IPS-18c (cell line): ENCODE data around the gene RAI1.

Experiments
- H3K4me3 ChIP-seq: 2 replicates; pipeline ENCODE4 v1.7.0; 2013; ENCODE audit warnings: low read depth, mild to moderate bottlenecking, low read length, moderate library complexity; ENCODE audit not compliant: insufficient read depth
- H3K9me3 ChIP-seq: one replicate; pipeline ENCODE4 v1.6.1; 2013; ENCODE audit warnings: mild to moderate bottlenecking, low read length, moderate library complexity; ENCODE audit not compliant: control insufficient read depth, insufficient read depth

The RAI1 gene

GRCh38 chr17:17761894-17762743 is 80.9 kb downstream of the RAI1 start:
- H3K9me3 ChIP-seq, result no peaks in the 10 kb centered on the region
- no peak overlapping the region for H3K4me3 ChIP-seq

GRCh38 chr17:17762744-17763105 is 81.5 kb downstream of the RAI1 start:
- H3K9me3 ChIP-seq, result no peaks in the 10 kb centered on the region
- H3K4me3 ChIP-seq, result no peak overlapping the region

GRCh38 chr17:17763136-17763535 is 81.9 kb downstream of the RAI1 start:
- no peak overlapping the region for H3K4me3 ChIP-seq
- no peaks in the 10 kb centered on the region for H3K9me3 ChIP-seq

- Histone ChIP-seq H3K9me3 (no peaks in the 10 kb centered on the region), H3K4me3 (no peak overlapping the region)
These were observed 82.5 kb downstream of the RAI1 start for GRCh38 chr17:17763734-17764133.

- Histone ChIP-seq H3K9me3 (no peaks in the 10 kb centered on the region), H3K4me3 (no peak overlapping the region)
These were observed 84.3 kb downstream of the RAI1 start for GRCh38 chr17:17765359-17766076.

GRCh38 chr17:17766077-17766743 is 85.0 kb downstream of the RAI1 start:
- Histone ChIP-seq H3K4me3 (no peak overlapping the region), H3K9me3 (no peaks in the 10 kb centered on the region)

GRCh38 chr17:17766744-17767120 is 85.5 kb downstream of the RAI1 start:
- Histone ChIP-seq H3K4me3 (no peak overlapping the region), H3K9me3 (no peaks in the 10 kb centered on the region)

GRCh38 chr17:17767154-17767869 is 86.1 kb downstream of the RAI1 start:
- no peaks in the 10 kb centered on the region for H3K9me3 ChIP-seq
- no peak overlapping the region for H3K4me3 ChIP-seq

GRCh38 chr17:17767887-17768418 is 86.7 kb downstream of the RAI1 start:
- Histone ChIP-seq H3K4me3 (no peak overlapping the region), H3K9me3 (no peaks in the 10 kb centered on the region)

GRCh38 chr17:17768424-17769088 is 87.3 kb downstream of the RAI1 start:
- H3K4me3 ChIP-seq, result no peak overlapping the region

GRCh38 chr17:17769869-17770631 is 88.8 kb downstream of the RAI1 start:
- no peaks in the 10 kb centered on the region for H3K9me3 ChIP-seq
- no peak overlapping the region for H3K4me3 ChIP-seq

More at GRCh38 chr17:17768424-17769088, 87.3 kb downstream of the RAI1 start:
- no peaks in the 10 kb centered on the region for H3K9me3 ChIP-seq

- Histone ChIP-seq H3K9me3 (no peaks in the 10 kb centered on the region), H3K4me3 (no peak overlapping the region)
These were observed 89.4 kb downstream of the RAI1 start for GRCh38 chr17:17770632-17771044.

- Histone ChIP-seq H3K9me3 (no peaks in the 10 kb centered on the region), H3K4me3 (no peak overlapping the region)
These were observed 90.4 kb downstream of the RAI1 start for GRCh38 chr17:17771498-17772201.

- H3K9me3 ChIP-seq, result no peaks in the 10 kb centered on the region
- no peak overlapping the region for H3K4me3 ChIP-seq
These were observed 91.0 kb downstream of the RAI1 start for GRCh38 chr17:17772231-17772630.

- Histone ChIP-seq H3K4me3 (no peak overlapping the region), H3K9me3 (no peaks in the 10 kb centered on the region)
These were observed 93.0 kb downstream of the RAI1 start for GRCh38 chr17:17774009-17774881.
